ENCODE results near the gene TRPC4AP. TPM values are rescaled to one million over a fixed set of nuclear protein-coding genes. Genes with fewer than 3 reads are reported as not detected.

Gene TRPC4AP, protein sequence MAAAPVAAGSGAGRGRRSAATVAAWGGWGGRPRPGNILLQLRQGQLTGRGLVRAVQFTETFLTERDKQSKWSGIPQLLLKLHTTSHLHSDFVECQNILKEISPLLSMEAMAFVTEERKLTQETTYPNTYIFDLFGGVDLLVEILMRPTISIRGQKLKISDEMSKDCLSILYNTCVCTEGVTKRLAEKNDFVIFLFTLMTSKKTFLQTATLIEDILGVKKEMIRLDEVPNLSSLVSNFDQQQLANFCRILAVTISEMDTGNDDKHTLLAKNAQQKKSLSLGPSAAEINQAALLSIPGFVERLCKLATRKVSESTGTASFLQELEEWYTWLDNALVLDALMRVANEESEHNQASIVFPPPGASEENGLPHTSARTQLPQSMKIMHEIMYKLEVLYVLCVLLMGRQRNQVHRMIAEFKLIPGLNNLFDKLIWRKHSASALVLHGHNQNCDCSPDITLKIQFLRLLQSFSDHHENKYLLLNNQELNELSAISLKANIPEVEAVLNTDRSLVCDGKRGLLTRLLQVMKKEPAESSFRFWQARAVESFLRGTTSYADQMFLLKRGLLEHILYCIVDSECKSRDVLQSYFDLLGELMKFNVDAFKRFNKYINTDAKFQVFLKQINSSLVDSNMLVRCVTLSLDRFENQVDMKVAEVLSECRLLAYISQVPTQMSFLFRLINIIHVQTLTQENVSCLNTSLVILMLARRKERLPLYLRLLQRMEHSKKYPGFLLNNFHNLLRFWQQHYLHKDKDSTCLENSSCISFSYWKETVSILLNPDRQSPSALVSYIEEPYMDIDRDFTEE
- total RNA-seq (2012; rRNA removed), result 64.6 and 75.1 TPM in 2 replicates

DNA sequence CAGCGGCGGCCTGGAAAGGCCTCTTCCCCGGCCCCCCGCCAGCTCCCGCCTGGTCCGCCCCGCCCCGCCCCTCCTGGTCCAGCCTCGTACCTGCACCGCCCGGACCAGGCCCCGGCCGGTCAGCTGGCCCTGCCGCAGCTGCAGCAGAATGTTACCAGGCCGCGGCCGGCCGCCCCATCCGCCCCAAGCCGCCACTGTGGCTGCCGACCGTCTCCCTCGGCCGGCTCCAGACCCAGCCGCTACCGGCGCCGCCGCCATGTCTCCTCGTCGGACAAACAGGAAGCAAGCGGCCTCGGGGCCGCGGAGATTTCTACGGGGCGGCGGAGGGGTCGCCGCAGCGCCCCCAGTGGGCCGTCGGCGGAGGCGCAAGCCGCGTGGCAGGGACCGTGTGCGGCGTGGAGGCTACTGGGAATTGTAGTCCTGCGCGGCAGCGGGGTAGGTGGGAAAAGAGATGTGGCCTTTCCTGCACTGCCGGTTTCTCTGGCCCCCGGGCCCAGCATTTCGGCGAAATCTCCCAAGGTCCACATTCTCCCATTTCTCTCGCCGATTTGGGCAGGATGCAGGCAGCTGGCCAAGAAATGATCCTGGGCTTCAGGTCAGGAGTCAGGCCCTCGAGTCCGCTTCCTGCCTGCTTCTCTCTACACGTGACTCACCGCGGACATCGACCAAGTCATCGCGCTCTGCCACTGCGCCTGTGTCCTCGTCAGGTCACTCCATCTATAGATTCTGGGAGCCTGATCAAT, at the start of gene TRPC4AP:
TRPC4AP (minus strand) TSS at position 284 of the 743 bp plus-strand sequence; CDS start at position 258, 26 bp downstream.
- Histone ChIP-seq H3K9ac (ENCODE audit: low read depth, low read length) (peak within 1 kb of the TSS; percentile 97), H3K36me3 (ENCODE audit: insufficient read depth, low read length) (no peaks in the 10 kb centered on the region), H3K27me3 (ENCODE audit: control insufficient read depth, insufficient read depth, low read length) (no peaks in the 10 kb centered on the region), H3K9me3 (replicated peaks; ENCODE audit: low read length) (no peaks in the 10 kb centered on the region), H3K4me3 (ENCODE audit: low read length) (peak within 1 kb of the TSS; percentile 94), H3K4me1 (ENCODE audit: control insufficient read depth, insufficient read depth, low read length) (peaks cover 34% of the 10 kb centered on the region), H3K4me2 (ENCODE audit: low read length) (peak within 1 kb of the TSS; percentile 96)

GRCh38 chr20:35135867-35136586, 43.4 kb upstream of the TRPC4AP start:
- no peaks in the 10 kb centered on the region for H3K27me3 ChIP-seq (ENCODE audit: control insufficient read depth, insufficient read depth, low read length)
- H3K9me3 ChIP-seq (replicated peaks; ENCODE audit: low read length), result no peaks in the 10 kb centered on the region
- peaks cover 36% of the 10 kb centered on the region for H3K36me3 ChIP-seq (ENCODE audit: insufficient read depth, low read length)
- no peak overlapping the region for H3K4me3 ChIP-seq (ENCODE audit: low read length)
- no peak overlapping the region for H3K9ac ChIP-seq (ENCODE audit: low read depth, low read length)
- peaks cover 6% of the 10 kb centered on the region for H3K4me1 ChIP-seq (ENCODE audit: control insufficient read depth, insufficient read depth, low read length)
- no peak overlapping the region for H3K4me2 ChIP-seq (ENCODE audit: low read length)

- Histone ChIP-seq H3K36me3 (ENCODE audit: insufficient read depth, low read length) (peaks cover 44% of the 10 kb centered on the region), H3K9me3 (replicated peaks; ENCODE audit: low read length) (no peaks in the 10 kb centered on the region), H3K9ac (ENCODE audit: low read depth, low read length) (no peak overlapping the region)
Measured at GRCh38 chr20:35134880-35135279, 42.3 kb upstream of the TRPC4AP start.

DNA sequence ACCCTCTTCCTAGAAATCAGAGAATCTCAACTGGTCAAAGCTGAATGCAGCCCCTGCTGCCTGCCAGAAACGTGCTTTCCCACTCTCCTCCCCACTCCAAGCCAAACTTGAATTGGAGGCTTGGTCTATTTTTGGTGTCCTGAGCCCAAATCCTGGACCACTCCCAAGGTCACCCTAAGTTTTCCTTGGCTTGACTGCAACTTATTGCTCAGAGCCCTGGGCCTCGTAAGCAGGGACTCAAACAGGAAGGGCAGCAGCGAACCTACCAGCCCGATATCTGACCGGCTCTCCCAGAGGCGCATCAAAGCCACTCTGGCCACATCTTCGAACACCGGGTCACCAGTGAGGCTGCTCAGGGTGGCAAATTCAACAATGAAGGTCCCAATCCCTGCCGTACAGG, 41.9 kb upstream of the TRPC4AP start:
- Histone ChIP-seq H3K9ac (ENCODE audit: low read depth, low read length) (no peak overlapping the region), H3K4me1 (ENCODE audit: control insufficient read depth, insufficient read depth, low read length) (peaks cover 10% of the 10 kb centered on the region), H3K36me3 (ENCODE audit: insufficient read depth, low read length) (peaks cover 44% of the 10 kb centered on the region), H3K4me2 (ENCODE audit: low read length) (no peak overlapping the region), H3K9me3 (replicated peaks; ENCODE audit: low read length) (no peaks in the 10 kb centered on the region), H3K27me3 (ENCODE audit: control insufficient read depth, insufficient read depth, low read length) (no peaks in the 10 kb centered on the region), H3K4me3 (ENCODE audit: low read length) (no peak overlapping the region)

More at GRCh38 chr20:35134880-35135279, 42.3 kb upstream of the TRPC4AP start:
- Histone ChIP-seq H3K4me1 (ENCODE audit: control insufficient read depth, insufficient read depth, low read length) (peaks cover 6% of the 10 kb centered on the region), H3K27me3 (ENCODE audit: control insufficient read depth, insufficient read depth, low read length) (no peaks in the 10 kb centered on the region), H3K4me3 (ENCODE audit: low read length) (no peak overlapping the region), H3K4me2 (ENCODE audit: low read length) (no peak overlapping the region)

DNA sequence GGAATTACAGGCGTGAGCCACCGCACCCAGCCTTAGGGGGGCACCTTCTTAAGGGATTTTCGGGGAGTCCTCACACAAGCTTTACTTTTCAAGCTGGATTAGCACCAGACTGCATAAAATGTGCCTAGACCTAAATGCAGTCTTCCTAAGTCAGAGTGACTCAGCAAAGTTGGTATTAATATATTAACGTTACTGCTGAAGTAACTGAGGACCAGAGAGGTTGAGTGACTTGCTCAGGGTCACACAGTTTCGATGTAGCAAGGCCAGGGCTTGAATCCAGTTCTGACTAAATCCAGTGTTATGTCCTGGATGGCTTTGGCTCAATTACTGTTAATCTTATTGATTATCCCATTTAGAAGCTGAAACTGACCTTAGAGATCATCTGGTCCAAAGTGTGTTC, 41.1 kb upstream of the TRPC4AP start:
- H3K36me3 ChIP-seq (ENCODE audit: insufficient read depth, low read length), result peaks cover 44% of the 10 kb centered on the region
- no peak overlapping the region for H3K9ac ChIP-seq (ENCODE audit: low read depth, low read length)
- H3K4me2 ChIP-seq (ENCODE audit: low read length), result no peak overlapping the region
- H3K9me3 ChIP-seq (replicated peaks; ENCODE audit: low read length), result no peaks in the 10 kb centered on the region
- H3K4me1 ChIP-seq (ENCODE audit: control insufficient read depth, insufficient read depth, low read length), result peaks cover 13% of the 10 kb centered on the region
- no peak overlapping the region for H3K4me3 ChIP-seq (ENCODE audit: low read length)
- no peaks in the 10 kb centered on the region for H3K27me3 ChIP-seq (ENCODE audit: control insufficient read depth, insufficient read depth, low read length)

- no peak overlapping the region for H3K4me3 ChIP-seq (ENCODE audit: low read length)
- H3K36me3 ChIP-seq (ENCODE audit: insufficient read depth, low read length), result peaks cover 41% of the 10 kb centered on the region
- H3K4me1 ChIP-seq (ENCODE audit: control insufficient read depth, insufficient read depth, low read length), result peaks cover 13% of the 10 kb centered on the region
- no peak overlapping the region for H3K9ac ChIP-seq (ENCODE audit: low read depth, low read length)
- no peaks in the 10 kb centered on the region for H3K9me3 ChIP-seq (replicated peaks; ENCODE audit: low read length)
- H3K4me2 ChIP-seq (ENCODE audit: low read length), result no peak overlapping the region
- H3K27me3 ChIP-seq (ENCODE audit: control insufficient read depth, insufficient read depth, low read length), result no peaks in the 10 kb centered on the region
Measured at GRCh38 chr20:35133031-35133430, 40.4 kb upstream of the TRPC4AP start.

GRCh38 chr20:35131934-35132333, 39.3 kb upstream of the TRPC4AP start:
- H3K27me3 ChIP-seq (ENCODE audit: control insufficient read depth, insufficient read depth, low read length), result no peaks in the 10 kb centered on the region
- H3K4me1 ChIP-seq (ENCODE audit: control insufficient read depth, insufficient read depth, low read length), result peaks cover 13% of the 10 kb centered on the region
- H3K9ac ChIP-seq (ENCODE audit: low read depth, low read length), result no peak overlapping the region
- H3K36me3 ChIP-seq (ENCODE audit: insufficient read depth, low read length), result peaks cover 33% of the 10 kb centered on the region
- no peak overlapping the region for H3K4me2 ChIP-seq (ENCODE audit: low read length)
- no peak overlapping the region for H3K4me3 ChIP-seq (ENCODE audit: low read length)
- H3K9me3 ChIP-seq (replicated peaks; ENCODE audit: low read length), result no peaks in the 10 kb centered on the region

DNA sequence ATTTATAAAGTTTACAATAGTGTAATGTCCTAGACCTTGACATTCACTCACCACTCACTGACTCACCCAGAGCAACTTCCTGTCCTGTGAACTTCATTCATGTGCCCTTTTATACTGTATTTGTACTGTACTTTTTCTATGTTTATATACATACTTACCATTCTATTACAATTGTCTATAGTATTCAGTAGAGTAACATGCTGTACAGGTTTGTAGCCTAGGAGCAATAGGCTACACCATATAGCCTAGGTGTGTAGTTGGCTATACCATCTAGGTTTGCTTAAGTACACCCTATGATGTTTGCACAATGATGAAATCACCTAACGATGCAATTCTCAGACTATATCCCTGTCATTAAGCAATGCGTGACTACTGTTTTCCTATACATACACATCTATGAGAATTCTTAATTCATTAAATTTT, 37.1 kb upstream of the TRPC4AP start:
- Histone ChIP-seq H3K9me3 (replicated peaks; ENCODE audit: low read length) (no peaks in the 10 kb centered on the region), H3K4me2 (ENCODE audit: low read length) (no peak overlapping the region), H3K4me1 (ENCODE audit: control insufficient read depth, insufficient read depth, low read length) (peaks cover 8% of the 10 kb centered on the region), H3K9ac (ENCODE audit: low read depth, low read length) (no peak overlapping the region), H3K36me3 (ENCODE audit: insufficient read depth, low read length) (peaks cover 36% of the 10 kb centered on the region), H3K27me3 (ENCODE audit: control insufficient read depth, insufficient read depth, low read length) (no peaks in the 10 kb centered on the region), H3K4me3 (ENCODE audit: low read length) (no peak overlapping the region)

DNA sequence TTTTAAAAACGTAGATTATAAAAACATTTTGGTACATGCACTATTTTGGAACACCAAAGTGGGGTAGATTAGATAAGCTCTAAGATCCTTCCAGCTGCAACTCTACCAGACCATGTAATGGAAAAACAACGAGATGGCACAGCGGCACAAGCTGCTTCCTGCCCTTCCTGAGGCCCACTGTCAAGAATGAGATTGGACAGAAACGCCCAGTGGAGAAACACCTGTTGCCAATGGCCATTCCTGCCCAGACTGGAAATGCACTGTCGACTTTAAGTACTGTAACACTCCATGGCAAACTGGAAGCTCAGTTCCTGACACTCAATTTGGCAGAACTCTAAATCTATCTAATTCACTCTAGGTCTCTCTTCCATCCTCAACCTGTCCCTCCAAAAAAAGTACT, 33.1 kb upstream of the TRPC4AP start:
- H3K4me1 ChIP-seq (ENCODE audit: control insufficient read depth, insufficient read depth, low read length), result peaks cover 6% of the 10 kb centered on the region
- H3K9me3 ChIP-seq (replicated peaks; ENCODE audit: low read length), result no peaks in the 10 kb centered on the region
- H3K9ac ChIP-seq (ENCODE audit: low read depth, low read length), result no peak overlapping the region
- peaks cover 37% of the 10 kb centered on the region for H3K36me3 ChIP-seq (ENCODE audit: insufficient read depth, low read length)
- H3K27me3 ChIP-seq (ENCODE audit: control insufficient read depth, insufficient read depth, low read length), result no peaks in the 10 kb centered on the region
- H3K4me3 ChIP-seq (ENCODE audit: low read length), result no peak overlapping the region
- H3K4me2 ChIP-seq (ENCODE audit: low read length), result no peak overlapping the region

DNA sequence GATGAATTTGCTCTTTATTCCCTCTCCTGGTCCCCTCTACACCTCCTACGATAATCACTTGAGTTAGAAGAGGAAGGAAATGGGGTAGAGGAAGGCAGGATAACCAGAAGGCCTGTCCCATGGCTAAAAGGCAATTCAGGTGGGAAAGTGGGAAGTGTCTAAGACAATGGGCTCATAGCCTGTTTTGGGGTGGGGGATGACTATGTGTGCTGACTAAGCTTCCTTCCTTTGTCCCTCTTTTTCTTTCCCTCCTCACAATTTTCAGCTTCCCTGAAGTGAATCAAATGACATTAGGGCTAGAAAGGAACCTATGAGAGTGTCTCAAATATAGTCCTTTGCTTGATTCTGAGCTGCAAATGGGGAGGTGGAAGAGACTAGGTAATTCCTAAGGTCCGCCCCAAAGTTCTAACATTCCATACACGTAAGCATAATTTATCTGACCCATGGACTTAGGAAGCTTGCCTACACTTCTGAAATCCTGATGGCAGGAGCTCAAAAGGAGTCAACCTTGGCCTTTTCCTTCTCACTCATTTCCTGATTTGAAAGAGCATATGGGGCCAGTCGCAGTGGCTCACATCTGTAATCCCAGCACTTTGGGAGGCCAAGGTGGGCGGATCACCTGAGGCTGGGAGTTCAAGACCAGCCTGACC, 30.3 kb upstream of the TRPC4AP start:
- H3K4me1 ChIP-seq (ENCODE audit: control insufficient read depth, insufficient read depth, low read length), result peaks cover 10% of the 10 kb centered on the region
- H3K9ac ChIP-seq (ENCODE audit: low read depth, low read length), result no peak overlapping the region
- H3K9me3 ChIP-seq (replicated peaks; ENCODE audit: low read length), result no peaks in the 10 kb centered on the region
- peaks cover 40% of the 10 kb centered on the region for H3K36me3 ChIP-seq (ENCODE audit: insufficient read depth, low read length)
- no peaks in the 10 kb centered on the region for H3K27me3 ChIP-seq (ENCODE audit: control insufficient read depth, insufficient read depth, low read length)
- no peak overlapping the region for H3K4me3 ChIP-seq (ENCODE audit: low read length)
- H3K4me2 ChIP-seq (ENCODE audit: low read length), result no peak overlapping the region
